ENCODE results near the gene PDIA6. TPM values are rescaled to one million over a fixed set of nuclear protein-coding genes. Genes with fewer than 3 reads are reported as not detected.

Gene PDIA6
- total RNA-seq, 1 donor from 2014 or later: 180 TPM

GRCh38 chr2:10792660-10793400 lies 19.8 kb downstream of the PDIA6 start:
- TF ChIP-seq, protein P1, sequence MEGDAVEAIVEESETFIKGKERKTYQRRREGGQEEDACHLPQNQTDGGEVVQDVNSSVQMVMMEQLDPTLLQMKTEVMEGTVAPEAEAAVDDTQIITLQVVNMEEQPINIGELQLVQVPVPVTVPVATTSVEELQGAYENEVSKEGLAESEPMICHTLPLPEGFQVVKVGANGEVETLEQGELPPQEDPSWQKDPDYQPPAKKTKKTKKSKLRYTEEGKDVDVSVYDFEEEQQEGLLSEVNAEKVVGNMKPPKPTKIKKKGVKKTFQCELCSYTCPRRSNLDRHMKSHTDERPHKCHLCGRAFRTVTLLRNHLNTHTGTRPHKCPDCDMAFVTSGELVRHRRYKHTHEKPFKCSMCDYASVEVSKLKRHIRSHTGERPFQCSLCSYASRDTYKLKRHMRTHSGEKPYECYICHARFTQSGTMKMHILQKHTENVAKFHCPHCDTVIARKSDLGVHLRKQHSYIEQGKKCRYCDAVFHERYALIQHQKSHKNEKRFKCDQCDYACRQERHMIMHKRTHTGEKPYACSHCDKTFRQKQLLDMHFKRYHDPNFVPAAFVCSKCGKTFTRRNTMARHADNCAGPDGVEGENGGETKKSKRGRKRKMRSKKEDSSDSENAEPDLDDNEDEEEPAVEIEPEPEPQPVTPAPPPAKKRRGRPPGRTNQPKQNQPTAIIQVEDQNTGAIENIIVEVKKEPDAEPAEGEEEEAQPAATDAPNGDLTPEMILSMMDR (IDR thresholded peaks at IDR 0.05): no peak
- DNase-seq (no peak), ATAC-seq (no peak)
- Histone ChIP-seq H3K27me3 (no peaks in the 10 kb centered on the region), H3K36me3 (peaks cover 95% of the 10 kb centered on the region), H3K9me3 (no peaks in the 10 kb centered on the region), H3K4me3 (no peak overlapping the region), H3K27ac (no peak overlapping the region), H3K4me1 (no peaks in the 10 kb centered on the region)
- intact Hi-C loops (cut with DNase I): no loop called here

DNA sequence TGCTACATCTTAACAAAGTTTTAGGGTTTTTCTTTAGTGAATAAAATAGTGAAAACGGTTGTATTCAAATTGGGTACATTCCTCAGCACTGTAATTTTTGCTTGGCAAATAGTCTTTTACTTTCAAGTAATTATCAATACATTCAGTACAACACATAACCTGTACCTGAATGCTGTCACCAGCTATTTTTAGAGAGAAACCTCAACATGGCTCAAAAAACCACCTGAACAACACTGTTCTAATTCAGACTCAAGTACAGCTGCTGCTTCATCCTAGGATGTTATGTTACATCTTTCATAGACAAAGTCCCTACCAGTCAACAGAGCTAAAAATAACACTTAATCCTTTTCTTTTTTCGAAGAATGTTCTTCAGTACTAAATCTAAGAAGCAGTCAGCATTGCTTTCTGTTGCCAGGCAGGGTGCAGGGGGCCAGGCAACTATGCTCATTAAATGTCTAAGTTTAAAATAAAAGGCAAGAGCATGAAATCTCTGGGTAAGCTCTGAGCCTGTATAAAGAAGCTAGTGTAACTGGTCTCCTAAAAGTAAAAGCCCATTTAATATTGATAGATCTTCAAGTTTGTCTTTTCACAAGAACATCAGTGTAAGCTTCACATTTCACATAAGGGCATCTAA lies 20.5 kb downstream of the PDIA6 start:
- Histone ChIP-seq H3K4me1 (no peaks in the 10 kb centered on the region), H3K4me3 (no peak overlapping the region), H3K36me3 (peaks cover 95% of the 10 kb centered on the region), H3K27me3 (no peaks in the 10 kb centered on the region), H3K27ac (no peak overlapping the region), H3K9me3 (no peaks in the 10 kb centered on the region)
- TF ChIP-seq, protein P1 (IDR thresholded peaks at IDR 0.05): no peak
- ATAC-seq (no peak), DNase-seq (no peak)
- intact Hi-C loops (cut with DNase I): no loop called here

DNA sequence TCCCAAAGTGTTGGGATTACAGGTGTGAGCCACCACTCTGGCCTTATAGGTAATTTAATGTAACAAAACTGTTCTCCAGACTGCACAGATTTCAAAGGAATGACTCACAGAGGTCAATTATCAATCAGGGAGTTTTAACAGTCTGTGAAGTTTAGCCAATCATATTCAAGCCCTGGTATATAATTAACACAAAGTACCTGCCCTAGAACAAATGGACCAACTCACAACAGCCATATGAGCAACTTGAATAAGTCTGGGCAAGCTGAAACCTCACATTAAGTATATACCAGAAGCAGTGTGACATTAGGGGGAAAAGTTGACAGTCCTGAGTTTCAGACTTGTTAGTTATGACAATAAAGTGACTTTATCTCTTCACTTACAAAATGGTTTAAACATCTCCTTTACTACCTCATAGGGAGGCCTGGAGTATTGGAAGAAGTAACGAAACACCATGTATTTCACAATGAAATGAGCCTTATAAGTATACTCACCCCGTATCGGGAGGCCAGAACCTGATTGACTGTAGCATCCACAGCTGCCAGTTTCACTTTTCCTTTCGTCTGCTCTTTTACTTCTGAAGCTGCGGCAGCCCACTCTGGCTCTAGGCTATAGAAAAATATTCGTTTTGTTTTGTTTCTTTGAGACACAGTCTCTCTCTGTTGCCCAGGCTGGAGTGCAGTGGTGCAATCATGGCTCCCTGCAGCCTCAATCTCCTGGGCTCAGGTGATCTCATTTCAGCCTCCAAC lies 22.2 kb downstream of the PDIA6 start:
- Histone ChIP-seq H3K9me3 (no peaks in the 10 kb centered on the region), H3K27ac (no peak overlapping the region), H3K4me3 (no peak overlapping the region), H3K36me3 (peaks cover 97% of the 10 kb centered on the region), H3K4me1 (no peaks in the 10 kb centered on the region), H3K27me3 (no peaks in the 10 kb centered on the region)
- TF ChIP-seq, protein P1 (IDR thresholded peaks at IDR 0.05): no peak
- DNase-seq (no peak), ATAC-seq (no peak)
- intact Hi-C loops (cut with DNase I): no loop called here

GRCh38 chr2:10788855-10789254 lies 23.7 kb downstream of the PDIA6 start:
- TF ChIP-seq, protein P1 (IDR thresholded peaks at IDR 0.05): no peak
- intact Hi-C loops (cut with DNase I): no loop called here
- Histone ChIP-seq H3K36me3 (peaks cover 100% of the 10 kb centered on the region), H3K27me3 (no peaks in the 10 kb centered on the region), H3K4me1 (no peaks in the 10 kb centered on the region), H3K9me3 (no peaks in the 10 kb centered on the region), H3K27ac (no peak overlapping the region), H3K4me3 (no peak overlapping the region)
- ATAC-seq (no peak), DNase-seq (no peak)

DNA sequence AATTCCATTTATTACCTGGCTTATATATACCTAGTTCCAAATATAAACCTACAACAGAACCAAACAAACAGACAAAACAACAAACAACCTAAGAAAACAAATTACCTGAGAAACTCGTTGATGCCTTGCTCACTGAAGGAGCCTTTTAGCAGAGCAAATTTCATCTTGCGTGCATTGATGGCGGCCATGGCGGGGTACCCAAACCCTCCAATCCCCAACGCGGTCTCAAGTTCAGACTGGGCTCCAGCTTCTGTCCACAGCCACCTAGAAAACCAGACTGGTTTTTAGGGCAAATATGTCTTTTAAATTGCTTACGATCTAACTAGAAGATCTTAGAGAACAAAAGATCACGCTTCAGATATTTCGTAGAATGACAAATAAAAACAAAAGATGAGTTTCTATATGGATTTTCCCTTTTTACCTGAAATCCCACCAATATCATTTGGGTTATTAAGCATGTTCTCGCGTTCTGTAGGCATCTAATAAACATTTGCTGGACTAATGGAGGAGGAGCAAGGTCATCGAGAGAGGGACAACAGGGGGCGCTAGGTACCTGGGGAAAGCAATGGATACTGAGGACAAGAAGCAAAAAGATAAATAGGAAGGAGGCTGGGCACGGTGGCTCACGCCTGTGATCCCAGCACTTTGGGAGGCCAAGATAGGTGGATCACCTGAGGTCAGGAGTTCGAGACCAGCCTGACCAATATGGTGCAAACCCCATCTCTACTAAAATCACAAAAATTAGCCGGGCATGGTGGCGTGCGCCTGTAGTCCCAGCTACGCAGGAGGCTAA lies 25.2 kb downstream of the PDIA6 start:
- H3K9me3 ChIP-seq: no peaks in the 10 kb centered on the region
- ATAC-seq (no peak), DNase-seq (no peak)
- no peak overlapping the region for H3K4me3 ChIP-seq
- H3K36me3 ChIP-seq: peaks cover 100% of the 10 kb centered on the region
- TF ChIP-seq, protein P1 (IDR thresholded peaks at IDR 0.05): peak; percentile 13
- no peaks in the 10 kb centered on the region for H3K27me3 ChIP-seq
- no peaks in the 10 kb centered on the region for H3K4me1 ChIP-seq
- intact Hi-C loops (cut with DNase I): no loop called here
- no peak overlapping the region for H3K27ac ChIP-seq

Data from upper lobe of right lung (tissue), 1 donor.